ENCODE measurements around the gene C7orf57. TPM values are rescaled to one million over a fixed set of nuclear protein-coding genes. Genes with fewer than 3 reads are reported as not detected.
A peak's percentile ranks its signal among the peaks of the same experiment; 100 is the strongest.

The C7orf57 gene
- total RNA-seq, 1 donor from 2014 or later, result not detected

- Mint-ChIP-seq H3K4me3 (ENCODE audit: unreplicated experiment) (no peak overlapping the region), H3K4me1 (ENCODE audit: low read depth) (peaks cover 11% of the 10 kb centered on the region), H3K9me3 (ENCODE audit: low read depth) (no peaks in the 10 kb centered on the region), H3K36me3 (ENCODE audit: low read depth) (no peaks in the 10 kb centered on the region), H3K27me3 (ENCODE audit: low read depth) (peaks cover 10% of the 10 kb centered on the region), H3K27ac (ENCODE audit: unreplicated experiment) (no peak overlapping the region)
- DNase-seq (ENCODE audit: low spot score), result no peak
- no peak for TF ChIP-seq CTCF (IDR thresholded peaks at IDR 0.05)
Observed at GRCh38 chr7:48042216-48042615, 6.9 kb downstream of the C7orf57 start.

- peaks cover 11% of the 10 kb centered on the region for H3K4me1 Mint-ChIP-seq (ENCODE audit: low read depth)
- no peak for TF ChIP-seq CTCF (IDR thresholded peaks at IDR 0.05)
- no peaks in the 10 kb centered on the region for H3K36me3 Mint-ChIP-seq (ENCODE audit: low read depth)
- H3K4me3 Mint-ChIP-seq (ENCODE audit: unreplicated experiment), result no peak overlapping the region
- peaks cover 7% of the 10 kb centered on the region for H3K27me3 Mint-ChIP-seq (ENCODE audit: low read depth)
- H3K9me3 Mint-ChIP-seq (ENCODE audit: low read depth), result no peaks in the 10 kb centered on the region
- no peak overlapping the region for H3K27ac Mint-ChIP-seq (ENCODE audit: unreplicated experiment)
- no peak for DNase-seq (ENCODE audit: low spot score)
Observed at GRCh38 chr7:48042636-48043035, 7.3 kb downstream of the C7orf57 start.

GRCh38 chr7:48045195-48045765 is 9.9 kb downstream of the C7orf57 start:
- H3K27me3 Mint-ChIP-seq (ENCODE audit: low read depth), result peaks cover 1% of the 10 kb centered on the region
- H3K36me3 Mint-ChIP-seq (ENCODE audit: low read depth), result no peaks in the 10 kb centered on the region
- no peaks in the 10 kb centered on the region for H3K9me3 Mint-ChIP-seq (ENCODE audit: low read depth)
- no peak for TF ChIP-seq CTCF (IDR thresholded peaks at IDR 0.05)
- no peak for DNase-seq (ENCODE audit: low spot score)
- no peak overlapping the region for H3K4me3 Mint-ChIP-seq (ENCODE audit: unreplicated experiment)
- H3K4me1 Mint-ChIP-seq (ENCODE audit: low read depth), result peaks cover 11% of the 10 kb centered on the region
- H3K27ac Mint-ChIP-seq (ENCODE audit: unreplicated experiment), result no peak overlapping the region

- no peak overlapping the region for H3K27ac Mint-ChIP-seq (ENCODE audit: unreplicated experiment)
- no peak for DNase-seq (ENCODE audit: low spot score)
- H3K4me1 Mint-ChIP-seq (ENCODE audit: low read depth), result peaks cover 7% of the 10 kb centered on the region
- no peaks in the 10 kb centered on the region for H3K9me3 Mint-ChIP-seq (ENCODE audit: low read depth)
- H3K36me3 Mint-ChIP-seq (ENCODE audit: low read depth), result no peaks in the 10 kb centered on the region
- TF ChIP-seq CTCF (IDR thresholded peaks at IDR 0.05), result no peak
- no peak overlapping the region for H3K4me3 Mint-ChIP-seq (ENCODE audit: unreplicated experiment)
- H3K27me3 Mint-ChIP-seq (ENCODE audit: low read depth), result peaks cover 1% of the 10 kb centered on the region
Observed at GRCh38 chr7:48046458-48046857, 11.1 kb downstream of the C7orf57 start.

- TF ChIP-seq CTCF (IDR thresholded peaks at IDR 0.05), result no peak
- H3K36me3 Mint-ChIP-seq (ENCODE audit: low read depth), result no peaks in the 10 kb centered on the region
- peaks cover 1% of the 10 kb centered on the region for H3K27me3 Mint-ChIP-seq (ENCODE audit: low read depth)
- H3K27ac Mint-ChIP-seq (ENCODE audit: unreplicated experiment), result no peak overlapping the region
- no peaks in the 10 kb centered on the region for H3K9me3 Mint-ChIP-seq (ENCODE audit: low read depth)
- no peak overlapping the region for H3K4me3 Mint-ChIP-seq (ENCODE audit: unreplicated experiment)
- no peaks in the 10 kb centered on the region for H3K4me1 Mint-ChIP-seq (ENCODE audit: low read depth)
- peak; percentile 75 for DNase-seq (ENCODE audit: low spot score)
Observed at GRCh38 chr7:48048113-48048512, 12.8 kb downstream of the C7orf57 start.
